ENCODE results near the gene EXOC7.

EXOC7 gene

DNA sequence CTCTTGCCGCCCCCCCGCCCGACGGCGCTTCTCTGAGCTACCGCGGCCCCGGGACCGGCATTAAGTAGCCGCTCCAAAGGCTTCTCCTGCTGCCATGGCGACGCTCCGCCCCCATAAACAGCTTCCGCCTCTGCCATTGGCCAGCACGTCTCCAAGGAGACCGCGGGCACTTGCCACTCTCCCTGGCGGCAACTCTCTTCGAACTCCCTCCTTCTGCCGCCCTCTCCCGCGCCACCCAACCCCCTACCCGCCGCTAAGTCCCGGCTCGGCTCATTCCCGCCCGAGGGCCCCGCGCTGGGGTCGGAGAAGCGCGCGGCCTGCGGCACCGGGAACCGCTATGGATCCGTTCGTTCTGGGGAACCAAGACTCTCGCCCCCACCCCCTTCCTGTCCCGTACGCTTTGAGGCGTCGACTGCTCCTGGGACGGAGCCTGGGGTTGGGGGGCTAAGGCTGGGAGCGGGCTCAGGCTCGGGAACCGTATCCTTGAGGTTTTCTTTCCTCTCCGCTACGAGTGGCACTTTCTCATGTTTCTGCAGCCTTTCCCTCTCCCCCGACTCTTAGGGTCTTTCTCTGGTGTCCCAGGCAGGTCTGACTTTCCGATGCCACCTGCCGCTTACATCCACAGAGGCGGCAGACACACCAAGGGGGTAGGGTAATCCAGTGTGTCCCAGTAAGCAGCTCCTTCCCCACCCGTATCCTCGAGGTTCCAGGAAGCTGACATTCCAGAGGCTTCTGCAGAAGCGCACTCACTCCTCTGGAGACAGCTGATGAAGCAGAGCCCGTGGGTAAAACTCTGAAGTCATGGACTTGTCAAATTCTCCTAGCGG is 37.8 kb upstream of the EXOC7 start, which contains the start of gene FOXJ1:
TSS of gene FOXJ1 (minus strand) at position 34 of the 827 bp plus-strand sequence. CDS start 850 bp downstream, outside the sequence.
- TF ChIP-seq, protein P1, sequence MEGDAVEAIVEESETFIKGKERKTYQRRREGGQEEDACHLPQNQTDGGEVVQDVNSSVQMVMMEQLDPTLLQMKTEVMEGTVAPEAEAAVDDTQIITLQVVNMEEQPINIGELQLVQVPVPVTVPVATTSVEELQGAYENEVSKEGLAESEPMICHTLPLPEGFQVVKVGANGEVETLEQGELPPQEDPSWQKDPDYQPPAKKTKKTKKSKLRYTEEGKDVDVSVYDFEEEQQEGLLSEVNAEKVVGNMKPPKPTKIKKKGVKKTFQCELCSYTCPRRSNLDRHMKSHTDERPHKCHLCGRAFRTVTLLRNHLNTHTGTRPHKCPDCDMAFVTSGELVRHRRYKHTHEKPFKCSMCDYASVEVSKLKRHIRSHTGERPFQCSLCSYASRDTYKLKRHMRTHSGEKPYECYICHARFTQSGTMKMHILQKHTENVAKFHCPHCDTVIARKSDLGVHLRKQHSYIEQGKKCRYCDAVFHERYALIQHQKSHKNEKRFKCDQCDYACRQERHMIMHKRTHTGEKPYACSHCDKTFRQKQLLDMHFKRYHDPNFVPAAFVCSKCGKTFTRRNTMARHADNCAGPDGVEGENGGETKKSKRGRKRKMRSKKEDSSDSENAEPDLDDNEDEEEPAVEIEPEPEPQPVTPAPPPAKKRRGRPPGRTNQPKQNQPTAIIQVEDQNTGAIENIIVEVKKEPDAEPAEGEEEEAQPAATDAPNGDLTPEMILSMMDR (IDR thresholded peaks at IDR 0.05; ENCODE audit: low read depth, low read length) = no peak
- peak within 1 kb of the TSS; percentile 40 to 57 for H3K4me3 ChIP-seq (replicated peaks in 1 of 2; ENCODE audit: low read depth in 2 of 2, low read length in 2 of 2)
- peak; percentile 84 to 85 for DNase-seq (ENCODE audit: low read depth in 2 of 2)

- peak overlapping the region in 1 of 2 donors; percentile 40 for H3K4me3 ChIP-seq (replicated peaks in 1 of 2; ENCODE audit: low read depth in 2 of 2, low read length in 2 of 2)
- DNase-seq (ENCODE audit: low read depth in 2 of 2) = no peak
These were observed 37.1 kb upstream of the EXOC7 start for GRCh38 chr17:76140661-76141211.

DNA sequence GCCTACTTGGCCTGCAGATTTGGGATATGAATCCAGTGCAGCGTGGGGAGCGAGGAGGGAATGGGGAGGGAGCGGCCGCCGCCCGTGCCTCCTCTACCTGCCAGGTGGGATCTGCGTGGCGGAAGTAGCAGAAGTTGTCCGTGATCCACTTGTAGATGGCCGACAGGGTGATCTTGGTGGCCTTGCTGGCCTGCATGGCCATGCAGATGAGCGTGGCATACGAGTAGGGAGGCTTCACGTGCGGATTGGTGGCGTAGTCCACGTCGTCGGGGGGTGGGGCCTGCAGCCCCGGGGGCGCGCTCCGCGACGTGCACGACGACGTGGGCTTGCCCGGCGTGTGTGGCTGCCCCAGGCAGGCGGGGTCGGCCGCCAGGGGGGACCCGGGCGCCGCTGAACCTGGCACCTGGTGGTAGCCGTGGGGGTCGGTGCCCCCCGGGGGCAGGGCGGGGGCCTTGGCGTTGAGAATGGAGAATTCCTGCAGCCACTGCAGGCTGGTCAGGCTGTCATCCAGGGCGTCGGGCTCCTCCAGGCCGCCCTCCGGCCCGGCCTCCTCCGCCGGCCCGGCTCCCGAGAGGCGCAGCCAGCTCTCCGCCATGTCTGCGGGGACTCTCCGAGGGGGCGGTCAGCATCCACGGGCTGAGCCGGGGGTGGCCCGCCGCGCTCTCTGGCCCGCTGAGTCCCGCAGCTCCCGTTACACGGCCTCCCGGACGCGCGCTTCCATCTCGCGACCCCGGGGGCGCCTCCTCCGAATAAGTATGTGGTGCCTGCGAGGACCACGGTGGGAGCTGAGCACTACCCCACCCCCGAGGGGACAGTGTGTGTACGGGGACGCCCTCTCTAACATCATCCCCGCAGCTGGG is 36.4 kb upstream of the EXOC7 start:
- TF ChIP-seq, protein P1 (IDR thresholded peaks at IDR 0.05; ENCODE audit: low read depth, low read length) = no peak
- no peak overlapping the region for H3K4me3 ChIP-seq (replicated peaks in 1 of 2; ENCODE audit: low read depth in 2 of 2, low read length in 2 of 2)
- no peak for DNase-seq (ENCODE audit: low read depth in 2 of 2)

More at GRCh38 chr17:76140661-76141211, 37.1 kb upstream of the EXOC7 start:
- TF ChIP-seq, protein P1 (IDR thresholded peaks at IDR 0.05; ENCODE audit: low read depth, low read length) = no peak

- no peak for DNase-seq (ENCODE audit: low read depth in 2 of 2)
- H3K4me3 ChIP-seq (replicated peaks in 1 of 2; ENCODE audit: low read depth in 2 of 2, low read length in 2 of 2) = no peak overlapping the region
These were observed 35.5 kb upstream of the EXOC7 start for GRCh38 chr17:76138896-76139752.

DNA sequence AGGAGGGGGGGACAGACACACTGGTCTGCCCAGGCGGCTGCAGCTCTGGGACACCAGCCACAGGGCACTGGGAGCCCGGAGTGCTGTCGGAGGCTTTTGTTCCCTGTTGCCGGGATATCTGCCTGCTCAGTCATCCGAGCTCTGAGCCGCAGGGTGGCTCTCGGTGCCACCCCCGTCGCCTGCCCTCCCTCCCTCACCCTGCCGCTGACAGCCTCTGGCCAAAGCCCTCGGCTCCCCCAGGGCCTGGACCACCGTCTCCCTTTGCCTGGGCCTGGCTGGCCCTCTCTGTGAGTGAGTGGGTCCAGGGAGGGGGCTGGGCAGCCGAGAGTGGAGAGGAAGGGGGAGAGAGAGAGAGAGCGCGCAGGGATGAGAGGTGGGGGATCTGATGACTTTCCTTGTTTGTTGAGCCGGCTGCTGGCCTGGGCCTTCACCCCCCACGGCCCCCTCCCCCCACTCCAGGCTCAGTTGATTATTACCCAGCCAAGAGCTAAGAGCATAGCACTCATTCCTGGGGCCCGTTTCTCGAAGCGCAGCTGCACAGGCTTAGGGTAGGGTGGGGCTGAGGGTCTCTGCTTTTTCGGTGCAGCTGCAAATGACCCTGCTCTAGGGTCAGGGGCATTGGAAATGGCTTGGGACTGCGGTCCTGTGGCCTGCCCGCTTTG is 34.8 kb upstream of the EXOC7 start:
- TF ChIP-seq, protein P1 (IDR thresholded peaks at IDR 0.05; ENCODE audit: low read depth, low read length) = no peak
- no peak overlapping the region for H3K4me3 ChIP-seq (replicated peaks in 1 of 2; ENCODE audit: low read depth in 2 of 2, low read length in 2 of 2)
- no peak for DNase-seq (ENCODE audit: low read depth in 2 of 2)

More at GRCh38 chr17:76138896-76139752, 35.5 kb upstream of the EXOC7 start:
- TF ChIP-seq, protein P1 (IDR thresholded peaks at IDR 0.05; ENCODE audit: low read depth, low read length) = no peak

All from cardiac fibroblast (primary cell).